ENCODE measurements around the gene ZNF664.

Gene ZNF664

Small RNA genes within 50 kb of the gene (small RNA-seq; reads per million reads assigned to genes)
- gene AC068790.4 (0 to 0.03 reads per million in 2 experiments), gene AC068790.6 (0 reads per million in 2 experiments)

Measured in SK-N-DZ (cell line).